Ramos (cell line): ENCODE data around the gene NUP62.

Experiments
- in situ Hi-C: fragments of 300-500 bp; cut with MboI; formaldehyde crosslinking; loops from one replicate; pipeline ENCODE4 v1.14.3; 2022; ENCODE audit warnings: low sequenced_read_pairs; ENCODE audit not compliant: unreplicated experiment

NUP62 gene

GRCh38 chr19:49907745-49908446 is 21.4 kb downstream of the NUP62 start:
- in situ Hi-C loops = no loop called here

DNA sequence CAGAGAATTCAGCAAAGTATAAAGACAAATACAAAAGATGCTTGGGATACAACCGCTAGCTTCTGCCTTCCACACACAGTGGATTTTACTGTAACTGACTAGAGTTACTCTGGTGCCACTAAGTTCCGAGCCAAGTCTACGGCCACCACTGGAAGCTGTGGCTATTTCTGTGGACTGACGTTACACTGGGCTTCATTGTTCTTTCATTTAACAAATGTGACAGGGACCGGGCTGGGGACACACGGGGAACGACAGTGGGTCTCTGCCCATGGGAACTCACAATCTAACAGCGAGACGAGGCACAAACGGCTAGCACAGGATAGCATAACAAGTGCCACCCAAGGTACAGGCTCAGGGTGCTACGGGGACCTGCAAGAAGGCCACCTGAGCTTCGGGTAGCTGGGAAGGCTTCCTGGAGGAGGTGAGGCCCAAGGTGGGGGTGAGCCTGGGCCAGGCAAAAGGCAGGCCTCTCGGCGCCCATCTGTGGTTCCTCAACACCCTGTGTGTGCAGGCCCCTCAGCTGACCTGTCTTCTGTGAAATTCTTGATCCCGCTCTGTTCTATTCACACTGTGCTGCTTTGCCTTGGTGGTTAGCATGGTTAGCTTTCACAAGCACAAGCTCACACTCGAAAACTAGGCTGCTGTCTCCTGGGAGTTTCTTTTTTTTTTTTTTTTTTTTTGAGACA is 22.3 kb downstream of the NUP62 start:
- in situ Hi-C loops = no loop called here

- in situ Hi-C loops = no loop called here
Observed at GRCh38 chr19:49904136-49904535, 25.2 kb downstream of the NUP62 start.

DNA sequence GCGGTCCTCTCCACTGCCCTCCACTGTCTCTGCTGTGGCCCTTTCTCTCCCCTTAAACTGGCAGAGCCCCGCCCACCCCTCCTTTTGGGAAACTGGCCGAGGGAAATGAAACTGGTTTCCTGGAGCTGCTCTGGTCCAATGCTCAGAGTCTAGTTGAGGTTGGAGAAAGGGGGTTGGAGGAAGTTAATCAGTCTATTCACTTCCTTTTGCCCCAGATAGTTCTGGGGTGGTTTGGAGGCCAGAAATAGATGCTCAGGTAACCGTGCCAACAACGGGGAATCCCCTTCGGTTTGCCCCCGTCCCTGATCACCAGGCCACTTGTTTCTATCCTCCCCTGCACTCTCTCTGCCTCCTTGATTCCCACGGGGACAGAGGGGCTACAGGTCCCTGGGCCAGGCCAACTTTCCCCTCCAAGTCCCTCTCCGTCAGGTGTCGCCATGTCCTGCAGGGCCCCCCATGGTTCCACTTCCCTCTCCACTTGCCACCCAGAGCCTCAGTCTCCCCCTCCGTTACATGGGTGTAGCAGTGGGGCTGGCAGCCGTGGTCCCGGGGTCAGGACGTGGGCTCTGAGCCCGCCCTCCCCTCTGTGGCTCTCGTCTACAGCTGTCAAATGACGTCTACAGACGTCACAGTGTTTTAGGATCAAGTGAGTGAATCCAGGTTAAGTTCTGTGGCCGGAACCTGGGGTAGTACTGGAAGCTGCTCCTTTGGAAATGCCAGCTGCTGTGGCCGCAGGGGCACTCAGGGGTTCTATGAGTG is 32.3 kb downstream of the NUP62 start, which contains the start of gene IL4I1:
IL4I1 (minus strand) TSS at position 25 of the 759 bp plus-strand sequence. CDS start 727 bp downstream, outside the sequence.
- in situ Hi-C loops = no loop called here

GRCh38 chr19:49895566-49896297 is 33.6 kb downstream of the NUP62 start:
- in situ Hi-C loops = no loop called here

DNA sequence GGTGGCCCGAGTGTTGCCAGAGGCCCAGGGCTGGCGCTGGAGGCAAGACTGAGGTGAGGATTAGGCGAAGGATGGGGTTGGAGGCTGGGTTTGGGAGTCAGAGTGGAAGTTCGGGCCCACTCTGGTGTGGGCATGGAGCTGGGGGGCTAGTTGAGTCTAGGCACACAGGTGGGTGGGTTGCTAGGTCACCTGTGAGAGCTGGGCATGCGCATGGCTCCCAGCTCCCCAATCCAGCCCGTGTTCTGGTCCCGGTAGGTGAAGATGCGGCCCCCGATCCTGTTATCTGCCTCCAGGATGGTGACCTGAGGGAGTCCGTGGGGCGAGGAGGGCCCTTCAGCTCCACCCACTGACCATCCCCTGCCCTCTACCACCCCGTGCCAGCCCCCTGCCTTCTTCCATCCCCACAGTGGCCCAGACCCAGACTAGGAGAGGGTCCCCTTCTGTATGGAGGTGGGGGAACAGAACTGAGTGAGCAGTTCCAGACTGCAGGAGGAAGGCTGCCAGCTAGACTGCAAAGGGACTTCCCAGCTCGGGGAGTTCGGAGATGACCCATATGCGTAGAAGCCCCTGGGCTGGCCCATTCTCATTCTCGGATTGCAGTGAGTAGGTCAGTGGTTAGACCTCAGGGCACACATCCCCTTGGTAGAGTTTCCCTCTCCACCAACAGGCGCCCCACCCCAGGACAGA is 34.3 kb downstream of the NUP62 start:
- in situ Hi-C loops = no loop called here

DNA sequence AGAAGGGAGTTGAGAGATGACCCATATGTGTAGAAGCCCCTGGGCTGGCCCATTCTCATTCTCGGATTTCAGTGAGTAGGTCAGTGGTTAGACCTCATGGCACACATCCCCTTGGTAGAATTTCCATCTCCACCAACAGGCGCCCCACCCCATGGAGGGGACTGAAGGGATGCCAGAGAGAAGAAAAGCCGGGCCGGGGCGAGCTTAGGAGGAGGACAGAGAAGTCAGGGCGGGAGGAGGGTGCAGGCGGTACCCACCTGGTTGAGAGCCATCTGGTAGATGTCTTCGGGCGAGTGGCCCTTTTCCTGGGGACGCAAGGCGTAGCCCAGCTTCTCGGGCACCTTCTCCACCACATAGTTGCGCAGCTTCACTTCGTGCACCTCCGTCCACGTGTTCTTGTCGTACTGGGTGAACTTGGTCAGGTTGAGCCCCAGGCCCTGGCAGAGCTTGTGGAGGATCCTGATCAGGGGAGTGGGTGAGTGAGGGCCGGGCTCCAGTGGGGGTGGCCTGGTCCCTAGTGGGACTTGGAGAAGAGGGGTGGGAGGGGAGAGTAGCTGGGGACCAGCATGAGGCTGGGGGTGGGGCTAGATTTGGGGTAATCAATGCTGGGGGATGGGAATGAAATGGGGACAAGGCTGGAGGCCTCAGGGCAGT is 35.2 kb downstream of the NUP62 start:
- in situ Hi-C loops = no loop called here

GRCh38 chr19:49892716-49893115 is 36.6 kb downstream of the NUP62 start:
- in situ Hi-C loops = no loop called here

GRCh38 chr19:49891393-49891792 is 37.9 kb downstream of the NUP62 start:
- in situ Hi-C loops = no loop called here

- in situ Hi-C loops = no loop called here
Observed at GRCh38 chr19:49890349-49891311, 38.7 kb downstream of the NUP62 start.

GRCh38 chr19:49889687-49890348 is 39.5 kb downstream of the NUP62 start:
- in situ Hi-C loops = no loop called here

DNA sequence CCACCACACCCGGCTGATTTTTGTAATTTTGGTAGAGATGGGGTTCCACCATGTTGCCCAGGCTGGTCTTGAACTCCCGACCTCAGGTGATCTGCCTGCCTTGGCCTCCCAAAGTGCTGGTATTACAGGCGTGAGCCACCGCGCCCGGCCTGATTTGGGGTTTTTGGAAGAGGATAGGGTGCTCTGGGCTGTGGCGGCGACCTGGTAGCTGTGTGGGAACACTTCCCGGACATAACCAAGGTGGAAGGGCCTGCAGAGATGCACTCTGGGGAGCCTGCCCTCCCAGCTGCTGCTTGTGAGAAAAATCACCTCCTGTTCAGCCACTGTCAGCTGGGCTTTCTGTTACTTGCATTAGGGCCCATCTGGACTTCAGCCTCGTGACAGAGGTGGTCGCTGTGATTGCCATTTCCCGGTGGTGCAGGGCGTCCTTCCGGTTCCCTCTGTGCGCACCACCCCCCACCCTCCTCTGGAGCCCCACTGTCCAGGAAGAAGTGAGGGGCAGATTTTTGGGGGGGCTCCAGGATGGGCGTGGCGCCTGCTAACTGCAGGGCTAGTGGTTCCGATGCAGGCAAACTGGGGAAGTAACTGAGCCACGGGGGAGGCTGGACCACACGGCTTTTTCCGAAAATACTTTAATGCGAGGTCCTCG is 40.1 kb downstream of the NUP62 start:
- in situ Hi-C loops = no loop called here

GRCh38 chr19:49888510-49888824 is 40.8 kb downstream of the NUP62 start:
- in situ Hi-C loops = no loop called here

GRCh38 chr19:49887665-49888509 is 41.4 kb downstream of the NUP62 start:
- in situ Hi-C loops = no loop called here

GRCh38 chr19:49887037-49887664 is 42.2 kb downstream of the NUP62 start:
- in situ Hi-C loops = no loop called here

- in situ Hi-C loops = no loop called here
Observed at GRCh38 chr19:49884760-49885159, 44.5 kb downstream of the NUP62 start.
